GM12801 (cell line): ENCODE measurements around the gene ELOA.

Experiments
- CTCF ChIP-seq: IDR thresholded peaks from one replicate; pipeline ENCODE4 v1.5.1; 2011; ENCODE audit warnings: control low read depth; ENCODE audit not compliant: insufficient read length; ENCODE audit errors: extremely low read depth

The ELOA gene

DNA sequence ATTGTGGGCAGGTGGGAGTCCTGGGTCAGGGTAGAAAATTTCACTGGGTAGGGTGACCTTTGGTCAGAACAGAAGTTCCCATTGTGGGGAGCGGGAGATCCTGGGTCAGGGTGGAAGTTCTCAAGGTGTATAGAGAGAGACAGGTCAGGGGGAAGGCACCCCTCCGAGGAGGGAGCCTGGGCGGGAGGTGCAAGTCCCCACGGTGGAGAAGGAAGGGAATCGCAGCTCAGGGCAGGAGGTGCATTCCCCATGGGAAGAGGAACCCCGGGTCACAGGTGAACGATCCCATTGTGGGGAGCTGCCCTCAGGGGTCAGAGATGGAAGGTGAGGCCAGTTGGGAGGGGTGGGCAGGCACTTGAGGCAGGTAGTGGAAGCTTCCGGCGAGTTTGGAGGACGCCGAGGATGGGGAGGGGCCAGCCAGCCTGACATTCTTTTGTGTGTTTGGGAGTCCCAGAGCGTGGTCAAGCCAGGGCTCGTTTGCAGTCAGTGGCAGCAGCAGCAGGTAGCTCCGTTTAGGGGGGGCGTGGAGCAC is 48.3 kb downstream of the ELOA start:
- no peak for TF ChIP-seq CTCF

- no peak for TF ChIP-seq CTCF
Observed at GRCh38 chr1:23792151-23792945, 49.1 kb downstream of the ELOA start.

DNA sequence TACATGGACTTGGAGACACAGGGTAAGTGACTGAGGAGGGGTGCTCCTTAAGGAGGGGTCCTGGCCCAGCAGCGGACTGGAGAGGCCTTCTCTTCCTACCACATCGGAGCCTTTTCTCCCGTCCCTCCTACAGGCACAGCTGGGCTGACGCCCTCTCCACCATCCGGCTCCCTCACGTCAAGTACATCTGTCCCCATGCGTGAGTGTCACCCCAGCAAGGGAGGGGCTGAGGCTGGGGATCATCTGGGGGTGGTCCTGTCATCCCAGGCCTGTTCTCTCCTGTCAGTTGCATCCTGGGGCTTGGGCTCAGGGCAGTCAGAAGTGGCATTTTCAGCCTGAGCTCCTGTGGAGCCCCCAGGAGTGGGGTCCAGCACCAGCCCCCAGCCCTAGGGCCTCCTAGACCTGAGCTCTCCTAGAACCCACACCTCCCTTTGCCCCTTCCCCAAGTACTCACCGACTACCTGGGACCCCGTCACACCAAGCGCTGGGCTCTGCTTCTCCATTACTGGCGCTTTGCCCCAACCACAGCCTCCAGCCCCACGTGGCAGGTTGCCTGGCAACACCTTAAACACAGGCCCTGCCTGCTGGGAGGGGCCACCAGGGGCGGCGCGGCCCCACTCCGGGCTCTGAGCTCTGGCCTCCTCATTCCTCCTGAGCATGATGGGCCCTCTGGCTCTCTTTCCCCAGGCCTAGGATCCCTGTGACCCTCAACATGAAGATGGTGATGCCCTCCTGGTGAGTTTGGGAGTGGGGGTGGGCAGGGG is 49.9 kb downstream of the ELOA start:
- no peak for TF ChIP-seq CTCF

- no peak for TF ChIP-seq CTCF
Observed at GRCh38 chr1:23793861-23794731, 50.8 kb downstream of the ELOA start.

- TF ChIP-seq CTCF, result no peak
Observed at GRCh38 chr1:23795676-23796465, 52.6 kb downstream of the ELOA start.

DNA sequence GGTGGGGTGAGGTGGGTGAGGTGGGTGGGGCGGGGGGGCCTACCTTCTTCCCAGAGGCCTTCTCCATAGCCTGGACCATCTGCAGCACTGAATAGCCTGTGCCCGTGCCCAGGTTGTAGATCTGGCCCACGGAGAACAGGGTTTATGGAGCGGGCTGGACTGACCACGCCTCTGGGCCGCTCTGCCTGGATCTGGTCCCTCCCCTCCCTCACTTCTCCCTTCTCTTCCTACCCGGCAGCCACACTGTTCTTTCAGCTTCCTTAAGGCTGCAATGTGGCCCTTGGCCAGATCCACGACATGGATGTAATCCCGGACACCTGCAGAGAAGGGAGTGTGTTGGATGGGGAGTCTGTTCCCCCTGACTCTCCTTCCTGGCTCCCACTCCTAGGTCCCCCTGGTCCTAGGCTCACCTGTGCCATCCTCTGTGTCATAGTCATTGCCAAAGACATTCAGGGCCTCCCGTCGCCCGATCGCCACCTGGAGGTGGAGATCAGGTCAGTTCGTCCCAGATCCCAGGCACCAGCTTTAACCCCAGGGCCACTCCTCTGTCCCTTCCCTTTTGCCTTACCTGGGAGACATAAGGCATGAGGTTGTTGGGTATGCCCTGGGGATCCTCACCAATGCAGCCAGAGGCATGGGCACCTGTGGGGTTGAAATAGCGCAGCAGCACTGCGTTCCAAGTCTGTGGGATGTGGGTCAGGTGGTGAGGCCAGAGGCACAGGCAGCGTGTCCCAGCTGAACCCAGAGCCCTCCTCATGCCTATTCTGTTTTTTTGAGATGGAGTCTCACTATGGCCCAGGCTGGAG is 53.4 kb downstream of the ELOA start:
- TF ChIP-seq CTCF, result no peak
